CD14-positive monocyte (primary cell): ENCODE data around the gene CPEB4. TPM values are rescaled to one million over a fixed set of nuclear protein-coding genes. Genes with fewer than 3 reads are reported as not detected.

Source experiments
- DNase-seq, 3 donors: peaks; one replicate each; pipeline ENCODE4 v3.0.0-alpha.2; 2011 to 2022
- H2AFZ ChIP-seq: 2 replicates; pipeline ENCODE4 v1.6.0; 2012; ENCODE audit warnings: mild to moderate bottlenecking, low read depth, low read length, inconsistent platforms; ENCODE audit not compliant: insufficient read depth, poor library complexity, severe bottlenecking
- H3K27ac ChIP-seq, 2 donors: 1 replicate in 1 of 2; 2 replicates in 1 of 2; pipeline ENCODE4 v1.5.1; 2012 to 2013; ENCODE audit warnings: low read length in 2 of 2, control low read depth in 1 of 2, inconsistent platforms in 1 of 2, low read depth in 1 of 2, mild to moderate bottlenecking in 1 of 2
- H3K27me3 ChIP-seq, 2 donors: one replicate each; pipeline versions ENCODE4 v1.6.0 to v1.6.1; 2011 to 2013; ENCODE audit warnings: low read length in 2 of 2; ENCODE audit not compliant: control insufficient read depth in 2 of 2, insufficient read depth in 2 of 2
- H3K36me3 ChIP-seq, 2 donors: replicated peaks in 1 of 2; 1 replicate in 1 of 2; 2 replicates in 1 of 2; pipeline versions ENCODE4 v1.5.1 to v1.6.1; 2012 to 2013; ENCODE audit warnings: low read length in 2 of 2, control low read depth in 1 of 2, inconsistent platforms in 1 of 2, mild to moderate bottlenecking in 1 of 2; ENCODE audit not compliant: insufficient read depth in 2 of 2, control insufficient read depth in 1 of 2
- H3K4me1 ChIP-seq, 2 donors: 1 replicate in 1 of 2; 2 replicates in 1 of 2; pipeline versions ENCODE4 v1.5.1 to v1.6.1; 2012 to 2013; ENCODE audit warnings: low read length in 2 of 2, control low read depth in 1 of 2, inconsistent platforms in 1 of 2, mild to moderate bottlenecking in 1 of 2, moderate library complexity in 1 of 2; ENCODE audit not compliant: insufficient read depth in 2 of 2, control insufficient read depth in 1 of 2
- H3K4me2 ChIP-seq: replicated peaks from 2 replicates; pipeline ENCODE3; 2012; ENCODE audit warnings: low read length, moderate library complexity, mild to moderate bottlenecking; ENCODE audit not compliant: poor library complexity, severe bottlenecking; ENCODE audit errors: extremely low read depth
- H3K4me3 ChIP-seq, 3 experiments: fragments of 200-600 bp in 1 of 3; sonication (generic) in 1 of 3; replicated peaks in 1 of 3; 1 replicate in 2 of 3; 2 replicates in 1 of 3; pipeline ENCODE4 v1.5.1; 2011 to 2013; ENCODE audit warnings: low read length in 3 of 3, mild to moderate bottlenecking in 3 of 3, control low read depth in 2 of 3, low read depth in 2 of 3, inconsistent platforms in 1 of 3, moderate library complexity in 1 of 3
- H3K79me2 ChIP-seq: 2 replicates; pipeline ENCODE4 v1.6.0; 2012; ENCODE audit warnings: mild to moderate bottlenecking, control low read depth, inconsistent platforms, low read length, moderate library complexity; ENCODE audit not compliant: insufficient read depth
- H3K9ac ChIP-seq: 2 replicates; pipeline ENCODE4 v1.6.0; 2017; ENCODE audit warnings: low read length, mild to moderate bottlenecking; ENCODE audit not compliant: insufficient read depth, poor library complexity, severe bottlenecking
- H3K9me3 ChIP-seq, 2 donors: replicated peaks in 1 of 2; 1 replicate in 1 of 2; 2 replicates in 1 of 2; pipeline versions ENCODE4 v1.5.1 to v1.6.1; 2012 to 2013; ENCODE audit warnings: low read length in 2 of 2, control low read depth in 1 of 2; ENCODE audit not compliant: control insufficient read depth in 1 of 2, insufficient read depth in 1 of 2
- H4K20me1 ChIP-seq: 2 replicates; pipeline ENCODE4 v1.6.0; 2012; ENCODE audit warnings: mild to moderate bottlenecking, low read length, control low read depth, moderate library complexity; ENCODE audit not compliant: insufficient read depth
- H3K27ac Mint-ChIP-seq, 7 donors: one replicate each; pipeline ENCODE4 v1.8.0; 2020; ENCODE audit warnings: mild to moderate bottlenecking in 7 of 7, mixed read lengths in 7 of 7, moderate library complexity in 6 of 7, inconsistent platforms in 2 of 7
- H3K27me3 Mint-ChIP-seq, 3 donors: one replicate each; pipeline ENCODE4 v1.8.0; 2021 to 2022; ENCODE audit warnings: low read depth in 3 of 3, mild to moderate bottlenecking in 3 of 3, mixed read lengths in 3 of 3, moderate library complexity in 3 of 3, inconsistent platforms in 1 of 3
- H3K36me3 Mint-ChIP-seq, 2 donors: one replicate each; pipeline ENCODE4 v1.8.0; 2020; ENCODE audit warnings: mixed read lengths in 2 of 2, inconsistent platforms in 1 of 2, mild to moderate bottlenecking in 1 of 2
- H3K4me1 Mint-ChIP-seq: one replicate; pipeline ENCODE4 v1.8.0; 2020; ENCODE audit warnings: mild to moderate bottlenecking, mixed read lengths
- H3K4me3 Mint-ChIP-seq, 2 donors: one replicate each; pipeline ENCODE4 v1.8.0; 2020; ENCODE audit warnings: mild to moderate bottlenecking in 2 of 2, mixed read lengths in 2 of 2, moderate library complexity in 1 of 2
- H3K9me3 Mint-ChIP-seq, 7 donors: one replicate each; pipeline ENCODE4 v1.8.0; 2020 to 2022; ENCODE audit warnings: mixed read lengths in 7 of 7, mild to moderate bottlenecking in 6 of 7, moderate library complexity in 6 of 7, inconsistent platforms in 2 of 7
- WGBS: methylation state at CpG from one replicate; pipeline ENCODE4 v1.1.5; 2013; ENCODE audit warnings: missing lambda C conversion rate; ENCODE audit not compliant: insufficient coverage; 5-methylcytosine and 5-hydroxymethylcytosine counted together
- intact Hi-C, 2 donors: fragments of 100-400 bp; cut with micrococcal nuclease; formaldehyde crosslinking; loops; one replicate each; pipeline versions ENCODE4 v1.15.0 to v1.15.1; 2023
- polyA plus RNA-seq, 3 donors: library from polyadenylated mRNA; depleted of rRNA in 1 of 3; unstranded in 2 of 3; stranded (reverse) in 1 of 3; fragments of 300-500 nt in 2 of 3; fragments of >200 nt in 1 of 3; fragmentation: Illumina TruSeq in 2 of 3; gene quantifications; 1 replicate in 2 of 3; 2 replicates in 1 of 3; pipeline ENCODE4 v1.2.3, GENCODE V29; 2012 to 2021
- TF ChIP-seq, protein P1 (sequence below): fragments of 200-600 bp; IDR thresholded peaks from one replicate; pipeline ENCODE4 v1.8.0; 2022; ENCODE audit warnings: antibody characterized with exemption, mild to moderate bottlenecking

The CPEB4 gene
- polyA plus RNA-seq, 3 donors, result 10.7 to 27.3 (median 13.9) TPM

DNA sequence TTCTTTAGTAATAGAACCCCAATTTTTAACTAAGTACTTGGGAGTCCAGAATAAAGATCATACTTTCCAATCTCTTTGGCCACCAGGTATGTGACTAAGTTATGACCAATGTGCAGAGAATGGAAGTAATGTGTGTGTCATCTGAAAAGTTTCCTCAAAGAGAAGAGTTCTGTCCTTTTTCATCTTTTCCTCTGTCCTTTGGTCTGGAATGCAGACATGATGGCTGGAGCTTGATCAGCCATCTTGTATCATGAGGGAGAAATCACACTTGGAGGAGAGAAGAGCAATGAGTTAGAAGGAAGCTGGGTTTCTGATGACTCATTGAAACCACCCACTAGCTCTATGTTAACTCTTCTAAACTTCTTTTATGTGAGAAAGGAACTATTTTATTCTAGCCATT, 5.5 kb upstream of the CPEB4 start:
- peaks cover 36% of the 10 kb centered on the region for H3K4me1 Mint-ChIP-seq
- intact Hi-C loops, result loop anchor here in 1 of 2 donors (10.0 kb wide), 1 partner anchor 78 kb away; no protein-coding TSS in a partner anchor
- H3K27me3 ChIP-seq, result no peaks in the 10 kb centered on the region
- no peak overlapping the region for H3K27ac ChIP-seq
- H3K36me3 ChIP-seq, result no peaks in the 10 kb centered on the region
- H3K4me3 ChIP-seq, result no peak overlapping the region
- peaks cover 36 to 42% of the 10 kb centered on the region in 2 donors for H3K4me1 ChIP-seq
- H3K36me3 Mint-ChIP-seq, result peaks cover 3 to 6% of the 10 kb centered on the region in 2 donors
- peak overlapping the region in 1 of 7 donors; percentile 26 for H3K27ac Mint-ChIP-seq
- no peaks in the 10 kb centered on the region for H3K27me3 Mint-ChIP-seq
- DNase-seq, result peak in 1 of 3 donors; percentile 41
- H3K4me2 ChIP-seq, result no peak overlapping the region
- H3K9ac ChIP-seq, result no peak overlapping the region
- H3K9me3 ChIP-seq, result no peaks in the 10 kb centered on the region
- H3K4me3 Mint-ChIP-seq, result no peak overlapping the region
- H2AFZ ChIP-seq, result no peak overlapping the region
- H4K20me1 ChIP-seq, result no peaks in the 10 kb centered on the region
- H3K9me3 Mint-ChIP-seq, result peaks cover 3 to 7% (median 6%) of the 10 kb centered on the region in 7 donors
- TF ChIP-seq, protein P1, sequence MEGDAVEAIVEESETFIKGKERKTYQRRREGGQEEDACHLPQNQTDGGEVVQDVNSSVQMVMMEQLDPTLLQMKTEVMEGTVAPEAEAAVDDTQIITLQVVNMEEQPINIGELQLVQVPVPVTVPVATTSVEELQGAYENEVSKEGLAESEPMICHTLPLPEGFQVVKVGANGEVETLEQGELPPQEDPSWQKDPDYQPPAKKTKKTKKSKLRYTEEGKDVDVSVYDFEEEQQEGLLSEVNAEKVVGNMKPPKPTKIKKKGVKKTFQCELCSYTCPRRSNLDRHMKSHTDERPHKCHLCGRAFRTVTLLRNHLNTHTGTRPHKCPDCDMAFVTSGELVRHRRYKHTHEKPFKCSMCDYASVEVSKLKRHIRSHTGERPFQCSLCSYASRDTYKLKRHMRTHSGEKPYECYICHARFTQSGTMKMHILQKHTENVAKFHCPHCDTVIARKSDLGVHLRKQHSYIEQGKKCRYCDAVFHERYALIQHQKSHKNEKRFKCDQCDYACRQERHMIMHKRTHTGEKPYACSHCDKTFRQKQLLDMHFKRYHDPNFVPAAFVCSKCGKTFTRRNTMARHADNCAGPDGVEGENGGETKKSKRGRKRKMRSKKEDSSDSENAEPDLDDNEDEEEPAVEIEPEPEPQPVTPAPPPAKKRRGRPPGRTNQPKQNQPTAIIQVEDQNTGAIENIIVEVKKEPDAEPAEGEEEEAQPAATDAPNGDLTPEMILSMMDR, result no peak
- peaks cover 5% of the 10 kb centered on the region for H3K79me2 ChIP-seq

DNA sequence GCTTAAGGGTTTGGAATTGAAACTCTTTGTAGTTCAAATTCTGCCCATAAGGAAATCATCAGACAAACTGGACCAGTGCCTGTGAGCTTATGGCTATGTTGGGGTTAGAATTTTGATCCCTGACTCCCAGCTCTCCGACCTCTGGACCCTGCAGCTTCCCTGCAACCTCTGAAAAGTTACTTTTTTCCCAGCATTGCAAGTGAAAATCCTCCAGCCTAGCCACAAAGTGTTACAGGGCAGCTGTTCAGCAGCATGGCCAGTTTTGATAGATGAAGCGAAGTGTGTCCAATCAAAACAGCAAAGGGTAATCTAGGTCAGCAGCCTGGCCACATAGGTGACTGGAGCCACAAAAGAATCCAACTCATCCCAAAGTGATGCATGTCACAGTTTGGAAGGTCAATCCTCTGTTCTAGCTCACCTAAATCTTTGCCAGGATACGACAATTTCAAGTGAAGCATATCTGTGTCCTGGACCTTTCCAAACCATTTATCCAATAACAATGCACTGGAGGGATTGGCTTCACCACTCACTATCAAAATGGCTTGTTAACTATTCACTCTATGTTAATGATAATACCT, 4.7 kb upstream of the CPEB4 start:
- Histone ChIP-seq H3K27ac (no peak overlapping the region), H3K4me1 (peaks cover 36 to 43% of the 10 kb centered on the region in 2 donors), H3K79me2 (peaks cover 8% of the 10 kb centered on the region), H3K27me3 (no peaks in the 10 kb centered on the region), H3K4me3 (no peak overlapping the region), H3K36me3 (no peaks in the 10 kb centered on the region), H2AFZ (no peak overlapping the region), H3K9me3 (no peaks in the 10 kb centered on the region), H3K4me2 (no peak overlapping the region), H3K9ac (no peak overlapping the region), H4K20me1 (peaks cover 2% of the 10 kb centered on the region)
- TF ChIP-seq, protein P1, result no peak
- peaks cover 3 to 10% (median 6%) of the 10 kb centered on the region in 7 donors for H3K9me3 Mint-ChIP-seq
- intact Hi-C loops, result loop anchor here in 1 of 2 donors (10.0 kb wide), 1 partner anchor 79 kb away; no protein-coding TSS in a partner anchor
- H3K27ac Mint-ChIP-seq, result peak overlapping the region in 1 of 7 donors; percentile 38
- peaks cover 3 to 6% of the 10 kb centered on the region in 2 donors for H3K36me3 Mint-ChIP-seq
- 100% methylated on average over 2 of the region's 3 CpGs for whole genome bisulfite sequencing
- no peak for DNase-seq
- no peaks in the 10 kb centered on the region for H3K27me3 Mint-ChIP-seq
- H3K4me1 Mint-ChIP-seq, result peaks cover 37% of the 10 kb centered on the region
- H3K4me3 Mint-ChIP-seq, result no peak overlapping the region
